ENCODE measurements around the gene KIR2DL4. TPM values are rescaled to one million over a fixed set of nuclear protein-coding genes. Genes with fewer than 3 reads are reported as not detected.
"Not testable (repeated sequence)": the region's sequence is repeated elsewhere in the genome, so short reads cannot be mapped to it uniquely, and the experiment has no call there.

KIR2DL4 gene
- not detected for total RNA-seq

DNA sequence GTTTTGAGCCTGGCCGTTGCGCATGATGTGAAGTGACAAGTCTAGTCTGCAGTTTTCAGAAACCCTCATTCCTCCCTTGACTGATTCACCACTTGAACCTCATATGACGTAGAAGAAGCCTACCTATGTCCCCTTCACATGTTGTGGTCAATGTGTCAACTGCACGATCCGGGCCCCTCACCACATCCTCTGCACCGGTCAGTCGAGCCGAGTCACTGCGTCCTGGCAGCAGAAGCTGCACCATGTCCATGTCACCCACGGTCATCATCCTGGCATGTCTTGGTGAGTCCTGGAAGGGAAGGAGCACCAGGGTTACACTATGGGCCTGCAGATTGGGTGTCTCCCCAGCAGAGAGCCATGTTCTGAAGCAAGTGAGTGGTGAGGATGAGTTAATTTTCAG is at the start of gene KIR2DL4:
Gene KIR2DL4 (plus strand): TSS at position 201 of the 400 bp plus-strand sequence. CDS start 42 bp downstream, at position 243.
- no peak for DNase-seq

GRCh38 chr19:54756204-54757110 is 47.0 kb upstream of the KIR2DL4 start:
- DNase-seq = not testable (repeated sequence)

DNA sequence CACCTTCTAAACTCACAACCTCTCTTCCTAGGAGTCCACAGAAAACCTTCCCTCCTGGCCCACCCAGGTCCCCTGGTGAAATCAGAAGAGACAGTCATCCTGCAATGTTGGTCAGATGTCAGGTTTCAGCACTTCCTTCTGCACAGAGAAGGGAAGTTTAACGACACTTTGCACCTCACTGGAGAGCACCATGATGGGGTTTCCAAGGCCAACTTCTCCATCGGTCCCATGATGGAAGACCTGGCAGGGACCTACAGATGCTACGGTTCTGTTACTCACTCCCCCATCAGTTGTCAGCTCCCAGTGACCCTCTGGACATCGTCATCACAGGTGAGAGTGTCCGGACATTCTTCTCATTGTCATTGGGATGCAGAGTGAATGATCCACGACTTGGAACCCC is 44.8 kb upstream of the KIR2DL4 start:
- not testable (repeated sequence) for DNase-seq

DNA sequence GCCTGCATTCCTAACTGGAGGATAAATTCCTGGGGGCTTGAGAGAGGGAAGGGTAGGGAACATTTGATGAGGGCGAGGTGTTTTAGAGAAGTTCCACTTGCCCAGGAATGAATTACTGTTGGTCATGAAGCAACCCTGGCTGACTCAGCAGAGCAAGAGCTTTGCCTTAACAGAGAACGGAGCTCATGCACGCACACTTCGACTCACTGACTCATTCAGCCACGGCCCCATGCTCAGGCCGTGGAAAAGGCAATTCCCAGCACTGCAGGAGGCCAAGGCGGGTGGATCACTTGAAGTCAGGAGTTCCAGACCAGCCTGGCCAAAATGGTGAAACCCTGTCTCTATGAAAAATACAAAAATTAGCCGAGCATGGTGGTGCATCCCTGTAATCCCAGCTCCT is 39.2 kb upstream of the KIR2DL4 start:
- not testable (repeated sequence) for DNase-seq

GRCh38 chr19:54766464-54766863 is 36.9 kb upstream of the KIR2DL4 start:
- not testable (repeated sequence) for DNase-seq

DNA sequence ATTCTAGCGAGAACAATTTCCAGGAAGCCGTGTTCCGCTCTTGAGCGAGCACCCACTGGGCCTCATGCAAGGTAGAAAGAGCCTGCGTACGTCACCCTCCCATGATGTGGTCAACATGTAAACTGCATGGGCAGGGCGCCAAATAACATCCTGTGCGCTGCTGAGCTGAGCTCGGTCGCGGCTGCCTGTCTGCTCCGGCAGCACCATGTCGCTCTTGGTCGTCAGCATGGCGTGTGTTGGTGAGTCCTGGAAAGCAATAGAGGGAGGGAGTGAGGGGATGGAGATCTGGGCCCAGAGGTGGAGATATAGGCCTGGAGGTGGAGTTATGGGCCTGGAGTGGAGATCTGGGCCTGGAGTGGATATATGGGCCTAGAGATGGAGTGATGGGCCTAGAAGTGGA is 33.8 kb upstream of the KIR2DL4 start, which contains the start of gene KIR2DL1:
Gene KIR2DL1 (plus strand): TSS at position 148 of the 400 bp plus-strand sequence. CDS start 58 bp downstream, at position 206.
- not testable (repeated sequence) for DNase-seq

DNA sequence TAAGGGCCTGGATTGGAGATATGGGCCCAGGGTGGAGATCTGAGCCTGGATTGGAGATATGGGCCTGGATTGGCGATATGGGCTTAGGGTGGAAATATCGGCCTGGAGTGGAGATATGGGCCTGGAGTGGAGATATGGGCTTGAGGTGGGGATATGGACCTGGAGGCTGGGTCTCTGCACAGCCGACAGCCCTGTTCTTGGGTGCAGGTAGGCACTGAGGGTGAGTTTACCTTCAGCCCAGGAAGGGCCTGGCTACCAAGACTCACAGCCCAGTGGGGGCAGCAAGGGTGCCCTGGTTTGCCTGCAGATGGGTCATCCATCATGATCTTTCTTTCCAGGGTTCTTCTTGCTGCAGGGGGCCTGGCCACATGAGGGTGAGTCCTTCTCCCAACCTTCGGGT is 32.9 kb upstream of the KIR2DL4 start:
- DNase-seq = not testable (repeated sequence)

DNA sequence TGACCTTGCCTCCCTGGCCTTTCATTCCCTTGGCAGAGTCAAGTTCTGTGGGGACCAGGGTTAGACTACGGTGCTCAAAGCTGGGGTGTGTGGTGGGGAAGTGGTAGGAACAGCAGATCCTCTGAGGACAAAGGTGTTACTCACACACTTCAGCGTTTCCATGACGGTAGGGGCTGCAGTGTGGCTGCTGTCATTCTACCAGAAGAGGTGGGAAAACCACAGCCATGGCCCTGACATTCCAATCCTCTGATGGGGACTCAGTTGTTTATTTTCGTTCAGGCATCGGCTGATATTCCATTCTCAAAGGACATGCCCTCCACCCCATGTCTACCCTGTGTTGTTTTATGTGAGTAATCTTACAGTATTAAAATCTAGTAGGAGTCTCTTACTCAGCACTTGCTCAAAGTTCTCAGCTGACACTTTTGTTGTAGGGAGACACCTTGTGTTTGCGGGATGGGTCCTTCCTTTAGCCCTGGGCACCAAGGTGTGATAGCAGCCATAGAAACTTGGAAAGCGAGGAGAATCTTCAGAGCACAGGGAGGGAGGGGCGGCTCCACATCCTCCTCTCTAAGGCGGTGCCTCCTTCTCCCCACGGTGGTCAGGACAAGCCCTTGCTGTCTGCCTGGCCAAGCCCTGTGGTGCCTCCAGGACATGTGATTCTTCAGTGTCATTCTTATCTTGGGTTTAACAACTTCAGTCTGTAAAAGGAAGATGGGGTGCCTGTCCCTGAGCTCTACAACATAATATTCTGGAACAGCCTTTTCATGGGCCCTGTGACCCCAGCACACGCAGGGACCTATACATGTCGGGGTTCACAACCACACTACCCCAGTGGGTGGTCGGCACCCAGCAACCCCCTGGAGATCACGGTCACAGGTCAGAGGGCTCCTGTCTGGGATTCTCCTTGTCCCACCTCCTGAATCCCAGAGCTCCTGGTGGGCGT is 32.1 kb upstream of the KIR2DL4 start:
- DNase-seq = not testable (repeated sequence)

GRCh38 chr19:54772666-54773065 is 30.7 kb upstream of the KIR2DL4 start:
- DNase-seq = not testable (repeated sequence)

- not testable (repeated sequence) for DNase-seq
Measured at GRCh38 chr19:54775095-54775815, 28.2 kb upstream of the KIR2DL4 start.

GRCh38 chr19:54775830-54776229 is 27.6 kb upstream of the KIR2DL4 start:
- not testable (repeated sequence) for DNase-seq

GRCh38 chr19:54777851-54778250 is 25.6 kb upstream of the KIR2DL4 start:
- not testable (repeated sequence) for DNase-seq

DNA sequence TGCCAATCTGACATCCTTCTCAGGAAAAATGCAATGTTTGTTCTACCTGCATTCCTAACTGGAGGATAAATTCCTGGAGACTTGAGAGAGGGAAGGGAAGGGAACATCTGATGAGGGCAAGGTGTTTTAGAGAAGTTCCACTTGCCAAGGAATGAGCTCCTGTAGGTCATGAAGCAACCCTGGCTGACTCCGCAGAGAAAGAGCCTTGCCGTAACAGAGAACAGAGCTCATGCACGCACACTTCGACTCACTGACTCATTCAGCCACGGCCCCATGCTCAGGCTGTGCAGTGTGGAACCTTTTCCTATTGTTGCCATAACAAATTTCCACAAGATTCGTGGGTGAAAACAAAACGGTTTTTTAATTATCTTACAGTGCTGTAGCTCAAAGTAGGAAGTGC is 24.5 kb upstream of the KIR2DL4 start:
- DNase-seq = not testable (repeated sequence)

DNA sequence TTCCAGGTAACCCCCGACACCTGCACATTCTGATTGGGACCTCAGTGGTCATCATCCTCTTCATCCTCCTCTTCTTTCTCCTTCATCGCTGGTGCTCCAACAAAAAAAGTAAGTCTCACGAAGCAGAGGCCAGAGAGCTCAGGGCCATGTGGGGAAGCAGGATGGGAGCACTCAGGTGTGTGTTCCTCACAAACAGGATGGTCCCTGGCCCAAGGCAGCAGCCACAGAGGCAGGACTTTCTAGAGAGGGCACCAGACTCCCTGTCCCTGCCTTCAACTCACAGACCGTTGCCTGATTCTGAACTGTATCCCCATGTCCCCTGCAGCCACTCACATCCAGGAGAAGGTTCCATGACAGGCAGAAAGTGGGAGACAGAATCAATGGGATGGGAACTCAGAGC is 20.5 kb upstream of the KIR2DL4 start:
- not testable (repeated sequence) for DNase-seq

DNA sequence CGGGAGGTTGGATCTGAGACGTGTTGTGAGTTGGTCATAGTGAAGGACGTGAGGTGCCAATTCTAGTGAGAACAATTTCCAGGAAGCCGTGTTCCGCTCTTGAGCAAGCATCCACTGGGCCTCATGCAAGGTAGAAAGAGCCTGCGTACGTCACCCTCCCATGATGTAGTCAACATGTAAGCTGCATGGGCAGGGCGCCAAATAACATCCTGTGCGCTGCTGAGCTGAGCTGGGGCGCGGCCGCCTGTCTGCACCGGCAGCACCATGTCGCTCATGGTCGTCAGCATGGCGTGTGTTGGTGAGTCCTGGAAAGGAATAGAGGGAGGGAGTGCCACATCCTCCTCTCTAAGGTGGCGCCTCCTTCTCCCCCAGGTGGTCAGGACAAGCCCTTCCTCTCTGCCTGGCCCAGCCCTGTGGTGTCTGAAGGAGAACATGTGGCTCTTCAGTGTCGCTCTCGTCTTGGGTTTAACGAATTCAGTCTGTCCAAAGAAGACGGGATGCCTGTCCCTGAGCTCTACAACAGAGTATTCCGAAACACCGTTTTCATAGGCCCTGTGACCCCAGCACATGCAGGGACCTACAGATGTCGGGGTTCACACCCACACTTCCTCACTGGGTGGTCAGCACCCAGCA is 17.2 kb upstream of the KIR2DL4 start:
- not testable (repeated sequence) for DNase-seq

GRCh38 chr19:54788154-54788553 is 15.3 kb upstream of the KIR2DL4 start:
- not testable (repeated sequence) for DNase-seq

- DNase-seq = no peak
Measured at GRCh38 chr19:54790711-54791110, 12.7 kb upstream of the KIR2DL4 start.

GRCh38 chr19:54791476-54791875 is 11.9 kb upstream of the KIR2DL4 start:
- no peak for DNase-seq

GRCh38 chr19:54792814-54793213 is 10.6 kb upstream of the KIR2DL4 start:
- no peak for DNase-seq

- no peak for DNase-seq
Measured at GRCh38 chr19:54795758-54796157, 7.7 kb upstream of the KIR2DL4 start.

DNA sequence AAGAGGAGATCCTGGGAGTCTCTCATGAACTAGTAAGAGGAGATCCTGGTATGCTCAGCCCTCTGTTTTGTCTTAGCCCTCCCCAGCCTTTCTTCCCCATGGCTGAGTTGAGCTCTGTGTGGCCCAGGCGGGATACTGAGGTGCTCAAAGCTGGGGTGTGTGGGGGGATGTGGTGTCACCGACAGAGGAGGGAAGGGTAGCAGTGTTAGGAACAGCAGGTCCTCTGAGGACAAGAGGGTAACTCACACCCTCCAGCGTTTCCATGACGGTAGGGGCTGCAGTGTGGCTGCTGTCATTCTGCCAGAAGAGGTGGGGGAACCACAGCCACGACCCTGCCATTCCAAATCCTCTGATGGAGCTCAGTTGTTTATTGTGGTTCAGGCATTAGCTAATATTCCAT is 691 bp downstream of the KIR2DL4 start:
- DNase-seq = no peak

Data from skin of body (tissue), 2 donors.